HUDEP-2 (cell line): ENCODE results near the gene POLR3GL.
A peak's percentile ranks its signal among the peaks of the same experiment; 100 is the strongest.

Experiments
- DNase-seq, 76 experiments: peaks; one replicate each; lab custom pipeline; 2025; ENCODE audit not compliant: unreplicated experiment in 76 of 76; lab: John Stamatoyannopoulos, UW

POLR3GL gene

GRCh38 chr1:145947551-145947950 is 16.9 kb upstream of the POLR3GL start:
- no peak for DNase-seq

GRCh38 chr1:145949219-145949618 is 15.3 kb upstream of the POLR3GL start:
- DNase-seq = no peak

GRCh38 chr1:145951526-145951925 is 13.0 kb upstream of the POLR3GL start:
- no peak for DNase-seq

GRCh38 chr1:145952903-145953302 is 11.6 kb upstream of the POLR3GL start:
- no peak for DNase-seq

GRCh38 chr1:145953861-145954260 is 10.6 kb upstream of the POLR3GL start:
- no peak for DNase-seq

GRCh38 chr1:145955436-145955835 is 9.1 kb upstream of the POLR3GL start:
- DNase-seq = no peak

- no peak for DNase-seq
Measured at GRCh38 chr1:145956361-145956760, 8.1 kb upstream of the POLR3GL start.

- DNase-seq = no peak
Measured at GRCh38 chr1:145956781-145957442, 7.6 kb upstream of the POLR3GL start.

GRCh38 chr1:145957443-145958319 is 6.8 kb upstream of the POLR3GL start, which contains the start of gene LIX1L:
Gene LIX1L, minus strand, starts transcription at chr1:145958017. Its CDS starts 90 bp downstream, at chr1:145957927.
- peak in 75 of 76 experiments; percentile 57 to 98 (median 95) for DNase-seq

GRCh38 chr1:145958734-145959133 is 5.8 kb upstream of the POLR3GL start:
- no peak for DNase-seq

GRCh38 chr1:145959333-145959732 is 5.2 kb upstream of the POLR3GL start:
- no peak for DNase-seq

GRCh38 chr1:145959957-145960467 is 4.5 kb upstream of the POLR3GL start:
- no peak for DNase-seq

- DNase-seq = peak in 37 of 76 experiments; percentile 7 to 66 (median 44)
Measured at GRCh38 chr1:145960468-145961108, 3.9 kb upstream of the POLR3GL start.

- no peak for DNase-seq
Measured at GRCh38 chr1:145961109-145961424, 3.4 kb upstream of the POLR3GL start.

GRCh38 chr1:145961425-145962156 is 2.9 kb upstream of the POLR3GL start:
- DNase-seq = peak in 4 of 76 experiments; percentile 13 to 31 (median 24)

GRCh38 chr1:145962157-145963102 is 2.1 kb upstream of the POLR3GL start:
- no peak for DNase-seq

- no peak for DNase-seq
Measured at GRCh38 chr1:145963265-145964019, 1.0 kb upstream of the POLR3GL start.

- no peak for DNase-seq
Measured at GRCh38 chr1:145965119-145965744, 742 bp downstream of the POLR3GL start.
